Endometrial microvascular endothelial cells (primary cell): ENCODE results near the gene PPP1R1B. TPM values are rescaled to one million over a fixed set of nuclear protein-coding genes. Genes with fewer than 3 reads are reported as not detected.

Source experiments
- in situ Hi-C: cut with HindIII; loops from 2 replicates; pipeline ENCODE4 v1.10.0; 2017; ENCODE audit warnings: low sequenced_read_pairs, low pct_unique_long_range_greater_than_20kb; ENCODE audit errors: inconsistent ontology term
- total RNA-seq: library from RNA; depleted of rRNA; stranded (reverse); fragments of >200 nt; gene quantifications from one replicate; pipeline ENCODE4 v1.2.3, GENCODE V29; 2015; ENCODE audit errors: inconsistent ontology term

Gene PPP1R1B
- total RNA-seq, 1 donor from 2014 or later: not detected

- in situ Hi-C loops: no loop called here
These were observed 36.6 kb downstream of the PPP1R1B start for GRCh38 chr17:39663340-39663687.

- in situ Hi-C loops: no loop called here
These were observed 37.2 kb downstream of the PPP1R1B start for GRCh38 chr17:39663688-39664580.

- in situ Hi-C loops: no loop called here
These were observed 38.1 kb downstream of the PPP1R1B start, which contains the start of gene TCAP for GRCh38 chr17:39664581-39665561. Gene TCAP (plus strand): TSS chr17:39665349. CDS start chr17:39665360, 11 bp downstream.

- in situ Hi-C loops: no loop called here
These were observed 39.0 kb downstream of the PPP1R1B start for GRCh38 chr17:39665642-39666224.

GRCh38 chr17:39666231-39666600, 39.5 kb downstream of the PPP1R1B start:
- in situ Hi-C loops: no loop called here

GRCh38 chr17:39666601-39667261, 40.0 kb downstream of the PPP1R1B start:
- in situ Hi-C loops: no loop called here

- in situ Hi-C loops: no loop called here
These were observed 40.7 kb downstream of the PPP1R1B start for GRCh38 chr17:39667262-39667944.

GRCh38 chr17:39667945-39668924, 41.5 kb downstream of the PPP1R1B start, which contains the start of gene PNMT:
Gene PNMT (plus strand): TSS chr17:39668453. CDS start chr17:39668476, 23 bp downstream.
- in situ Hi-C loops: no loop called here

GRCh38 chr17:39669897-39670735, 43.4 kb downstream of the PPP1R1B start:
- in situ Hi-C loops: no loop called here

- in situ Hi-C loops: no loop called here
These were observed 44.0 kb downstream of the PPP1R1B start for GRCh38 chr17:39670746-39671145.

GRCh38 chr17:39671651-39672521, 45.1 kb downstream of the PPP1R1B start:
- in situ Hi-C loops: no loop called here

GRCh38 chr17:39672522-39673334, 46.0 kb downstream of the PPP1R1B start:
- in situ Hi-C loops: no loop called here

- in situ Hi-C loops: no loop called here
These were observed 46.8 kb downstream of the PPP1R1B start for GRCh38 chr17:39673335-39674081.

- in situ Hi-C loops: no loop called here
These were observed 47.4 kb downstream of the PPP1R1B start for GRCh38 chr17:39674179-39674578.
